HG02970 (cell line): Measurements from ENCODE around the gene SRGAP2C.
"Not testable (repeated sequence)": the region's sequence is repeated elsewhere in the genome, so short reads cannot be mapped to it uniquely, and the experiment has no call there.

Experiments used
- ATAC-seq: cut with Tn5 transposase; IDR thresholded peaks from one replicate; pipeline ENCODE4 v1.9.1; 2021; ENCODE audit warnings: mild to moderate bottlenecking, moderate library complexity, moderate number of reproducible peaks; ENCODE audit not compliant: unreplicated experiment, low FRiP score

Gene SRGAP2C

GRCh38 chr1:121224714-121225113, 39.9 kb downstream of the SRGAP2C start:
- peak; percentile 98 for ATAC-seq

GRCh38 chr1:121226295-121226904, 41.6 kb downstream of the SRGAP2C start:
- not testable (repeated sequence) for ATAC-seq

- not testable (repeated sequence) for ATAC-seq
These were observed 42.1 kb downstream of the SRGAP2C start for GRCh38 chr1:121226925-121227324.

- ATAC-seq = not testable (repeated sequence)
These were observed 43.0 kb downstream of the SRGAP2C start for GRCh38 chr1:121227544-121228330.

GRCh38 chr1:121230636-121231035, 45.9 kb downstream of the SRGAP2C start:
- not testable (repeated sequence) for ATAC-seq

GRCh38 chr1:121232445-121233125, 47.8 kb downstream of the SRGAP2C start:
- not testable (repeated sequence) for ATAC-seq

GRCh38 chr1:121234090-121234759, 49.5 kb downstream of the SRGAP2C start:
- ATAC-seq = not testable (repeated sequence)

GRCh38 chr1:121238384-121238783, 53.6 kb downstream of the SRGAP2C start:
- peak; percentile 51 for ATAC-seq

- ATAC-seq = not testable (repeated sequence)
These were observed 59.1 kb downstream of the SRGAP2C start for GRCh38 chr1:121243913-121244312.

GRCh38 chr1:121246399-121246798, 61.6 kb downstream of the SRGAP2C start:
- not testable (repeated sequence) for ATAC-seq

GRCh38 chr1:121252656-121253055, 67.9 kb downstream of the SRGAP2C start:
- not testable (repeated sequence) for ATAC-seq

- ATAC-seq = not testable (repeated sequence)
These were observed 69.8 kb downstream of the SRGAP2C start for GRCh38 chr1:121254618-121255017.

GRCh38 chr1:121257632-121258031, 72.9 kb downstream of the SRGAP2C start:
- ATAC-seq = not testable (repeated sequence)

GRCh38 chr1:121258134-121258533, 73.4 kb downstream of the SRGAP2C start:
- not testable (repeated sequence) for ATAC-seq

GRCh38 chr1:121260205-121260604, 75.4 kb downstream of the SRGAP2C start:
- not testable (repeated sequence) for ATAC-seq

- not testable (repeated sequence) for ATAC-seq
These were observed 77.4 kb downstream of the SRGAP2C start for GRCh38 chr1:121262163-121262562.

- peak; percentile 59 for ATAC-seq
These were observed 79.0 kb downstream of the SRGAP2C start for GRCh38 chr1:121263789-121264244.

GRCh38 chr1:121267072-121267471, 82.3 kb downstream of the SRGAP2C start:
- ATAC-seq = not testable (repeated sequence)

GRCh38 chr1:121269309-121269708, 84.5 kb downstream of the SRGAP2C start:
- ATAC-seq = not testable (repeated sequence)

- ATAC-seq = not testable (repeated sequence)
These were observed 85.2 kb downstream of the SRGAP2C start for GRCh38 chr1:121269973-121270372.
